Renal cortex interstitium (tissue), 11 donors: ENCODE results near the gene PRSS22. TPM values are rescaled to one million over a fixed set of nuclear protein-coding genes. Genes with fewer than 3 reads are reported as not detected.

ENCODE experiments used
- DNase-seq, 11 donors: peaks; one replicate each; pipeline ENCODE4 v3.0.0-alpha.2; 2013; ENCODE audit warnings: low read depth in 9 of 11, low spot score in 4 of 11; ENCODE audit errors: extremely low read depth in 1 of 11
- polyA plus RNA-seq, 3 donors: library from polyadenylated mRNA; unstranded; fragments of 120-200 nt; gene quantifications; one replicate each; pipeline ENCODE4 v1.2.1, GENCODE V29; 2013; ENCODE audit not compliant: insufficient read length in 3 of 3

Gene PRSS22
- polyA plus RNA-seq, 3 donors, result 2.8 to 12.2 (median 7.7) TPM

DNA sequence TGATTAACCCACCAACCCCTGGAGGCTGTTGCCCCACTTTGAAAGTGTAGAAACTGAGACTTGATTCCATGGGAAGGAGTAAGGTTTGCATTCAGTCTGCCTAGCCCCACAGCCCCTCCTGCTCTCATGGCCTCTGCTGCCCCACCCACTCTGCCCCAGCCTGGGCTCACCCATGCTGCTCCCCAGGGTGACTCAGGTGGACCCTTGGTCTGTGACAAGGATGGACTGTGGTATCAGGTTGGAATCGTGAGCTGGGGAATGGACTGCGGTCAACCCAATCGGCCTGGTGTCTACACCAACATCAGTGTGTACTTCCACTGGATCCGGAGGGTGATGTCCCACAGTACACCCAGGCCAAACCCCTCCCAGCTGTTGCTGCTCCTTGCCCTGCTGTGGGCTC is 53.2 kb downstream of the PRSS22 start:
- DNase-seq, result no peak

DNA sequence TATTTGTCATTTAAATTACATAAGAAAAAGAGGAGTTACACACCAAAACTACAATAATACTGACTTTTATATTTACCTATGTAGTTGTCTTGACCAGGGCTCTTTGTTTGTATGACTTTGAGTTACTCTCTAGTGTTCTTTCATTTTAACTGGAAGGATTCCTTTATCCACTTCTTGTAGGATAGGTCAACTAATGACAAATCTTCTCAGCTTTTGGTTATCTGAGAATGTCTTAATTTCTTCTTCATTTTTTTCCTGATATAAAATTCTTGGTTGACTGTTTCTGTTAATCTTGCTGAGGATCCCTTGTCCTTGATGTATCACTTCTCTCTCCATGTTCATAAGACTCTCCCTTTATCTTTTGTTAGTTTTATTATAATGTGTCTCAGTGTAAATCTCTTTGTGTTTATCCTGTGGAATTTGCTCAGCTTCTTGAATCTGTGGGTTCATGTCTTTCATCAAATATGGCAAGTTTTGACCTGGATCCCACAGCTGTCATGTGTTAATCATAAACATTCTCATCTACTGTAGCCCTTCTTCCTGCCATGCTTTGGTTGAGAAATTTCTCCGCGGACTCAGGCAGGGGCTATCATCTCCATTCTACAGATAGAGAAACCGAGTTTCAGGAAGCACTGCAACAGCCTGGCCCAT is 54.3 kb downstream of the PRSS22 start:
- no peak for DNase-seq

Other genes starting within 250 kb of the PRSS22 start
- gene KCTD5, start 175.6 kb downstream of the PRSS22 start, polyA plus RNA-seq, result 10 to 100 TPM; 21.2 to 26.0 (median 22.6) TPM
- 1 to 10 TPM; 1.5 to 2.0 (median 1.8) TPM for gene PRSS27, start 137.9 kb downstream of the PRSS22 start, polyA plus RNA-seq
- 100 to 1,000 TPM; 619 to 902 (median 689) TPM for gene SRRM2, start 105.5 kb downstream of the PRSS22 start, polyA plus RNA-seq
- gene ELOB, start 80.9 kb downstream of the PRSS22 start, polyA plus RNA-seq, result 100 to 1,000 TPM; 193 to 255 (median 237) TPM
- gene PRSS33, start 70.6 kb downstream of the PRSS22 start, polyA plus RNA-seq, result under 1 TPM in 2 of 3 donors, not detected in 1; 0.22 to 0.24 TPM
- gene PRSS41, start 59.7 kb downstream of the PRSS22 start, polyA plus RNA-seq, result not detected
- under 1 TPM in 2 of 3 donors, not detected in 1; 0.30 to 0.49 TPM for gene PRSS21, start 40.9 kb downstream of the PRSS22 start, polyA plus RNA-seq
- gene ZG16B, start 27.9 kb downstream of the PRSS22 start, polyA plus RNA-seq, result under 1 TPM in 1 of 3 donors, not detected in 2; 0.70 TPM
- gene FLYWCH2, start 25.0 kb upstream of the PRSS22 start, polyA plus RNA-seq, result 10 to 100 TPM; 15.5 to 30.4 (median 30.0) TPM
- gene FLYWCH1, start 53.8 kb upstream of the PRSS22 start, polyA plus RNA-seq, result 10 to 100 TPM; 17.8 to 45.4 (median 31.1) TPM
- gene KREMEN2, start 106.1 kb upstream of the PRSS22 start, polyA plus RNA-seq, result 1 to 10 TPM; 1.3 to 2.6 (median 2.0) TPM
- gene PAQR4, start 111.2 kb upstream of the PRSS22 start, polyA plus RNA-seq, result 10 to 100 TPM in 1 of 3 donors, 1 to 10 TPM in 2; 8.1 to 12.5 (median 8.3) TPM
- 10 to 100 TPM; 11.7 to 22.4 (median 18.8) TPM for gene PKMYT1, start 122.3 kb upstream of the PRSS22 start, polyA plus RNA-seq
- 1 to 10 TPM; 1.7 to 3.2 (median 2.5) TPM for gene CLDN9, start 154.8 kb upstream of the PRSS22 start, polyA plus RNA-seq
- gene CLDN6, start 160.0 kb upstream of the PRSS22 start, polyA plus RNA-seq, result 10 to 100 TPM; 33.8 to 42.0 (median 34.4) TPM
- 10 to 100 TPM in 2 of 3 donors, 1 to 10 TPM in 1; 6.7 to 17.6 (median 12.9) TPM for gene TNFRSF12A, start 162.2 kb upstream of the PRSS22 start, polyA plus RNA-seq
- gene HCFC1R1, start 165.8 kb upstream of the PRSS22 start, polyA plus RNA-seq, result 10 to 100 TPM; 59.0 to 77.2 (median 64.2) TPM
- gene THOC6, start 165.9 kb upstream of the PRSS22 start, polyA plus RNA-seq, result 10 to 100 TPM; 28.2 to 35.9 (median 30.5) TPM
- 1 to 10 TPM; 1.0 to 2.5 (median 2.0) TPM for gene BICDL2, start 178.8 kb upstream of the PRSS22 start, polyA plus RNA-seq
- 1 to 10 TPM; 1.4 to 2.9 (median 1.9) TPM for gene MMP25, start 188.4 kb upstream of the PRSS22 start, polyA plus RNA-seq
- 10 to 100 TPM; 26.8 to 38.3 (median 29.6) TPM for gene IL32, start 207.5 kb upstream of the PRSS22 start, polyA plus RNA-seq
- gene ZSCAN10, start 241.1 kb upstream of the PRSS22 start, polyA plus RNA-seq, result under 1 TPM in 2 of 3 donors, not detected in 1; 0.26 to 0.27 TPM